Mesenteric fat pad (tissue), 1 donor: ENCODE data around the gene CIB4. TPM values are rescaled to one million over a fixed set of nuclear protein-coding genes. Genes with fewer than 3 reads are reported as not detected.

Experiments used
- DNase-seq: peaks from one replicate; pipeline ENCODE4 v3.0.0-alpha.2; 2020; ENCODE audit warnings: low spot score
- total RNA-seq: library from RNA; stranded (reverse); fragmentation: NEBNext Ultra II Directional; extraction: Animal tissue kit (Norgen Biotek cat#: 25700); gene quantifications from one replicate; pipeline ENCODE4 v1.2.1, GENCODE V29; 2021
- donor health status: DM: yes; HTN: yes; CAD: no.

Gene CIB4
- total RNA-seq, 1 donor from 2014 or later, result not detected

DNA sequence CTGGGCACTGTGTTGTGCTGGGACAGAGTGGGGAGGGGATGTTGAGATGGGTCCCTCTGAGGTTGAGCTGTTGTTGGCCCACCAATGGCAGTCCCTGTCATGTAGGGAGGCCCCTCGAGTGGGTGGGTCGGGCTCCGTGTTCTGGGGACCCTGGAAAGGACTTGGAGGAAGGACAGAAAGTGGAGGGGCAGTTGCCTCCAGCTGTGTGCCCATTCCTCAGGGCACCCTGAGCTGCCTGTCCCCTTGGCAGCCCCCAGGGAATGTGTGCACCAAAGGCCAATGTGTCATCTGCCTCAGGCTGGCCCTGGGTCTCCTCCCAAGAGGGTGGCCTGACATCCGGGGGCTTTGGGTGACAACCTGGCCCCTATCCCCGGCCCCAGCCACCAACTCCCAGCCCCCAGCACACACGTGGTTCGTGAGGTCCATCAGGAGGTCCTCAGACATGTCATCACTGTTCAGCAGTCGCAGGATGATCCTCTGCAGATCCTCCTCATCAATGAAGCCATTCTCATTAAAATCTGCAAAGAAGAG lies 57.7 kb downstream of the CIB4 start:
- peak; percentile 78 for DNase-seq

DNA sequence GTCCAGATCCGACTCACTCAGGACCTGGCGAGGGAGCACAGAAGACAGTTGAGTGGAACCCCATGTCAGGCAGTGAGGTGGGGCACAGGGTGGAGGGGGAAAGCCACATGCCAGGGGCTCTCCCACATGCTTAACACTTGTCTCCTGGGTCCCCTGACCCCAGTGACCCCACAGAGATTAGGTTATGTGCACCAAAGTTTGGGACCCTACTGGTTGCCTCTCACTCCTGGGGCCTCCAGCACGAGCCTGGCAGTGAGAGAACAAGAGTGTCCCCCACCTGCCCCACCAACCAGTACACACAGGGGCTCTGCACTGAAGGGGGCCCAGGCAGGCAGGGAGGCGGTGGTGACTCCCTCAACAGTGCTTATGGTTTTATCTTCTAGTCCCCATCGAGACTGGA lies 58.3 kb downstream of the CIB4 start:
- peak; percentile 65 for DNase-seq

DNA sequence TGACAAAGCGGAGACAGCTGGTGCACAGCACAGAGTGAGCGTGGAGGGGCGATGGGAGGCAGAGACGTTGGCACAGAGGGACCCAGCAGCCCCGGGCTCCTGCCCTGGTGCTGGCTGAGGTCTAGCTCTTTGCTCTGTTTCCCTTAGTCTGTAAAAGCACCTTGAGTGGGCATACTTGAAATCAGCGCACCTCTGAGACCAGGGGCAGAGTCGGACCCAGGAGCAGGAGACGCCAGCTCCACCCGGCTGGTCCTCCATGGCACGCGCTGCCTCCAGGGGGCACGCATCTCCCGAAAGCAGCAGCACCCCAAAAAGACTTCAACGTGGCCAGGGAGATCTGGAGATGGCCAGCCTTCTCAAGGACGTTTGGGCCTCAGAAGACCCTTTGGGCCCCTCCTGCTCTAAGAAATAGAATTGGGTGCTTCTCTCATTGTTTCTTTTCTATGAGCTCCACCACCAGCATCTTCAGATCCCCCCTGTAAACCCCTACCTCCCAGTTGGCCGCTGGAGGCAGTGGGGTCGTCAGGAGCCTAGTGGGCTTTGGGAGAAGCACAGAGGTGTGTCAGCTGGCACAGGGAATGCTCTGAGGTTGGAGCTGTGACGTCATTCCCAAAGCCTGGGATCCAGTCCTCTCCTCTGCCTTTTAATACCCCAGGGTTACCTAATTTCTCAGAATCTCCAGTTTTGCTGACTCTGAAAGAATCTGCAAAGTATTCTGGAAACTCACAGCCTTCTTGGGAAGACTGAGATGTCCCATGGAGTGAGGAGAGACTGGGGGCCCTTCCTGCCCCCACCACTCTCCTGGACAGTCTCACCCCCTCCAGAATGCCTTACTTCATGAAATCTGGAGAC lies 58.9 kb downstream of the CIB4 start:
- peak; percentile 51 for DNase-seq

DNA sequence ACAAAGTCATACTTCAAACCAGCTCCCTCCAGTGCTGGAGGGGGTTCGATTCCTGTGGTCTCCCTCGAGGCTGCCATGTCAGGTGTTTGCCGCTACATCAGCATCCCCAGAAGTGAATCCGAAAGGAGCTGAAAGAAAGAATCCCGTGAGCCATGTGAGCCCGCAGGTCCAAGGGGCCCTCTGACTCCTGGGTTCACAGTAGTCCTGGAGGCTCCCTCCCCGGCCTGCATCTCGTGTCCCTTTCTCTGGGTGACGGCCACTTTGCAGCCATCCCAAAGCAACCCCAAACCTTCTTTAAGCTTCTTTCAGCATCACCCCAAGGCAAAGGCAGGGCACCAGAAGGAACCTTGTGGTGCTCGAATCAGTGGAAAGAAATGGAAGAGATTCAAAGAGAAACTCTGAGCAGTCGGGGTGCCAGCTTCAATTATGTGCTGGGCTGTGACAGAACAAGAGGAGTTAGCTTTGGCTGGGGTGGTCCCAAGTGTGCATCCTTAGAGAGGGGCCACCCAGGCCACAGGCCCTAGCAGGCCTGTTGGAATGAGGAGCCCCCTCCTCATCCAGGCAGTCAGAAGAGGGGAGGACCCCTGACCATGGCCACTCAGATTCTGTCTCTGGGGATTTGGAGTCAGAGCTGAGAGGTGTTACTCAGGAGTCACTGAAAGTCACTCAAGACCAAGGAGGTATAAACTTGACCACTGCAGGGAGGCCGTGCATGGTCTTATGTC lies 59.7 kb downstream of the CIB4 start:
- DNase-seq, result peak; percentile 72

DNA sequence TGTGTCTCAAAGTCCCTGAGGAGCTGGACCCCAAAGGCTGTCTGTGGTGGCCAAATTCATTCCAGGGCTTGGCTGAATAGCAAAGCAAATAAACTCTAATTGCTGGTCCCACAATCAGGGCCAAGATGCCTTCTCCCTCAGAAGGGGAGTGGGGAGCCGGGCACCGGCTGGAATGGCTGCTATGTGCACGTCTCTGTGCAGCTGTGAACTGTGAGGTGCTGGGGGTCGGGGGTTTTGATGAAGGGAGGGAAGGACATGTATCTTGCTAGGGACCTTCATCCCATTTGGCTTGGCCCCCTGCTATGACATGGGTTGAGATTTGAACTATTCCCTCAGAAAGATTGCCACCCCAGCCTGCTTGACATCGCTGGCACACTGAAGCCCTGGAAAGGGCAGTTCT lies 60.4 kb downstream of the CIB4 start:
- peak; percentile 73 for DNase-seq

DNA sequence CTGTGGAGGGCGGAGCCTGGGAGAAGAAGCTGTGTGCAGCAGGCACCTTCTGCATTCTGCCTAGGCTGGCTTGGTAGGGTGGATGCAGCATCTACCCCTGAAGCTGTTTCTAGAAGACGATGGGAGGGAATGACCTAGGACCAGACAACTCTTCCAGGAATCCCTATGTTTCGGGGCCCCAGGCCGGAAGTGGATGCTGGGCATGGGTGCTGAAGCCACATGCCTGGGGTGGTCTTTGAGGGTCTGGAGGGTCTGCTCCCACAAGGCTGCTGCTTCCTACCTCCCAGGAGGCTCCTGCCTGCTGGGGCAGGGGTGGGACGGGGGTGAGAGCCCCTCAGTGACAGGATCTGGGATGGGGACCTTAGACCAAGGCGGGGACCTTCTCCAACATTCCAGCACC lies 61.0 kb downstream of the CIB4 start:
- DNase-seq, result peak; percentile 47

DNA sequence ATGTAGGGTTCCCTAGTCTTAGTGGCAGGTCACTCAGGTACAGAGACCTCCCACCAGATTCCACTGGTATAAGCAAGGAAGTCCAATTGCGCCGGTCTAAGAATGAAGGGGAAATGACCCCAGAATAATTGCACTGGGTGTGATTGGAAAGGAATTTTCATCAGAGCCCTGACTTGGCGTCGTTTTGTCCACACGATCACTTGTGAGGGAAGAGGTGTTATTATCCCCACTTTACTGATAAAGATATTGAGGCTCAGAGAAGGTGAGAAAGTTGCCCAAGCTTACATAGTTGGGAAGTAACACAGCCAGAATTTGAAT lies 61.5 kb downstream of the CIB4 start:
- no peak for DNase-seq

DNA sequence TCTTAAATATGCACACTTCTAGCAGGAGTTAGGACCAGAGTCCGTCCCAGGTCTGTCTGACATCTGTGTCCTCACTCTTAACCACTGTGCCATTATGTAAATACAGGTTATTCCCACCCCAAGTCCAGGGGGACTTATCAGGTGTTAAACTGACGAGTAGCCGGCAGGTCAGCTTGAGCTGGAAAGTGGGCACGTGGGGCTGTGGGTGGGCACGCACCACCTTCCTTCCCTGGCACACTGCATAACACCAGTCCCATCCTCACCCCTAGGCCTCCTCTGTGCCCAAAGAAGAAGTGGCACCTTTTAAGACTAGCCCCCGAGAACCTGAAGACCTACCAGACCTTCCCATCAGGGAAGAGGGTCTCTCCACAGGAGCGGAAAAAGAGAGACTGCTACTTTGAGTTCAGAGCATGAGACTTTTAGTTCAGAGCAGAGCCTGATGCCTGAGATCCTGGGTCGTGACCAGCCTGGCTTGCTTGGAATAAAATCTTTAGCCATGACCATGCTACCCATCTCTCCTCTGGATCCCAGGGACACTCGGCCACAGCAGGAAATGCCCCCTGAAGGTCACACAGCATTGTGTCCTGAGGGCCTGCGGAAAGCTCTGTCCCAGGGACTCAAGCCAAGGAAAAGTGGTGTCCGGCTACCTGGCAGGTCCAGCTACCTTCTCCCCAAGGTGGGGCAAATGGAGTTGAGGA lies 62.0 kb downstream of the CIB4 start:
- DNase-seq, result peak; percentile 64

DNA sequence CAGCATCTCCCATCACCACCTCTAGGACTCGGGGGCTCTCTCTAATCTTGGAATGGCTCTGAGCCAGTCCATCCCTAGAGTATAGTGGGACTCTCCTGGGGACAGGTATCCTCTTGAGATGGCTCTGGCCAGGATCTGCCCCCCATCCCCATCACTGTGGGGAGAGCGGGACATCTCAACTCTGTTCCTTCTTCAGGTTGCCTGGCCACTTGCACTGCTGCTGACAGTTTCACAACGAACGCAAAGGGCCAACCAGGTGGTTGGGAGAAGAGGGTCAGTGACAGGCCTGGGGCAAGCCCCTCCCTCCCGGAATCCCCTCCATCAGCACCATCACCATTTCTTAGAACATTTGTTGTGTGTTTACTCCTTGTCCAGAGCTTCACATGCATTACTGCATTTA lies 62.6 kb downstream of the CIB4 start:
- peak; percentile 64 for DNase-seq

DNA sequence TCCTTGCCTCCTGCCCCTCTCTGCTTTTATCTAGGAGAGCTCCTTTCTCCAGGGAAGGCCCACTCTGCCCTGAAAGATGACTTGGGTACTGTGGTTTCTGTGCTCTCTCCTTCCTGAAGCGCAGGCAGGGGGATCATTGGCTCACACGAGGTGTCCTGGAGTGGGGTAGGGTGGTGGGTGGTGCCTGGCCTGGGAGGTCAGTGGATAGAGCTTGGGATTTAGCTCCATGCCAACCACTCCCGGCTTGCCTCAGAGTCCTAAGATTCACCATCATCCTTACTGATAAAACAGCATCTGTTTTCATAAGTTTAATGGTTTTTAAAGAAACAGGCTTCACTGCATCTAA lies 63.1 kb downstream of the CIB4 start:
- peak; percentile 45 for DNase-seq

DNA sequence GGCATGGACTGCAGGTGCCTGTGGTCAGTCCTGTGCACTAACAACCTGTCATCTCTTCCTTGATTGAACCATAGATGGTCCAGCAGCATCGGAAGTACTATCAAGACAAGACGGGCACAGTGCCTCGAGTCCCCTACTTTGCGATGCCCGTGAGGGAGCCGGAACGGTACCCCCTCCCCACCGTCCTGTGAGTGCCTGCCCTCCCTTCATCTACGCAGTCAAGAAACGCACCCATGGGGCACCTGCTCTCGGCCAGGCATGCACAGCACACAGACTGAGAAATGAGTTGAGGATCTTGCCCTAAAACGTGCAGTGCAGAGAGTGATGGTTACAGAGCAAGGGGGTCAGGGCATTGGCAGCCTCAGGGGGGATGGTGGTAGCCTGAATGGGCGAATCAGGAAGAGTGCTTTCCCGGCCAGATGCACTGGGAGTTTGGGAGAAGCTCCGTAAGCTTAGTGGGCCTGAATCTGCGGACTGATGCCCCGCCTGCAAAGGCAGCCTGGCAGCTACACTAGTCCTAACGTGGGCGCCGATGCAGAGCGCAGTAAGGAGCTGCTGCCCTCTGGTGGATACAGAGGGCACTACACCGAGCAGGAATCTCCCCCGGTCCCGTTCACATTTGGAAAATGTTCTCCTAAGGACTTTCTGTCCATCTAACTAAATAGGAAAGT lies 63.6 kb downstream of the CIB4 start:
- DNase-seq, result peak; percentile 89

DNA sequence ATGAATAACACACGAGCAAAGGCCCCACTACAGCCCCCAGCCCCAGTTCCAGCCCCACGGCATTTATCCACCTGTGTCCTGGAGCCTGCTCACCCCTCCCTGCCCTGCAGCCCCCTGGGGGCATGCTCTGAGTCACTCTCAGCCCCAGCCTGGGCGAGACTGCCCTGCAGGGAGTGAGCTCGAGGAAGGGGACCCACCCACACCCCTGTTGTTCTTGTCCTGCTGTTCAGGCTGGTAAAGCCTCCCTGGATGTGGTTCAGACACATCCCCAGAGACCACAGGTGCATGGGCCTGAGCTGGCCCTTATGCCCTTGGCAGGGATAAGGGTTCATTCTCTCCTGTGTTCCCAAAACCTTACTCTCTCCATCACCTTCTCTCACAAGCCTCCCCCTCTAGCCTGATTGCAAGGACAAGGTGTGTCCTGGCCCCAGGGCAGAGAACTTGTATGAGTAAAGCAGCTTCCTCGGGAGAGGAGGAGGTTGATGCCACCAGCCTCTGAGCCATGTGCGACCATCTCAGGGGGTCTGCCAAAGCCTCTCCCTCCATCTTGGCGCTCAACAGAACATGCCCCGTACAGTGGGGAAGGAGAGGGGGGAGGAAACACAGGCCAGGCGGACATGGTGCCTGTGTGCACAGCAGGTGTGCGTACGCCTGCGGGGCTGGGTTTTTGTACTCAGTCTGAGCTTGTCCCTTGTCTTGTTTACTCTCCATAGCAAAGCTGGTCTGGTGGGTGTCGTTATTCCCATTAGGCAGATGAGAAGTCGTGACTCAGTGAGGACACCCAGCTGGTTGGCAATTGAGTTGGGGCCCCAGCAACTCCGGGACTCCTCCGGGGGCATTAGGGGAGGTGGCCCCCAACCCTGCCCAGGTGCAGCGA lies 64.4 kb downstream of the CIB4 start:
- peak; percentile 87 for DNase-seq

DNA sequence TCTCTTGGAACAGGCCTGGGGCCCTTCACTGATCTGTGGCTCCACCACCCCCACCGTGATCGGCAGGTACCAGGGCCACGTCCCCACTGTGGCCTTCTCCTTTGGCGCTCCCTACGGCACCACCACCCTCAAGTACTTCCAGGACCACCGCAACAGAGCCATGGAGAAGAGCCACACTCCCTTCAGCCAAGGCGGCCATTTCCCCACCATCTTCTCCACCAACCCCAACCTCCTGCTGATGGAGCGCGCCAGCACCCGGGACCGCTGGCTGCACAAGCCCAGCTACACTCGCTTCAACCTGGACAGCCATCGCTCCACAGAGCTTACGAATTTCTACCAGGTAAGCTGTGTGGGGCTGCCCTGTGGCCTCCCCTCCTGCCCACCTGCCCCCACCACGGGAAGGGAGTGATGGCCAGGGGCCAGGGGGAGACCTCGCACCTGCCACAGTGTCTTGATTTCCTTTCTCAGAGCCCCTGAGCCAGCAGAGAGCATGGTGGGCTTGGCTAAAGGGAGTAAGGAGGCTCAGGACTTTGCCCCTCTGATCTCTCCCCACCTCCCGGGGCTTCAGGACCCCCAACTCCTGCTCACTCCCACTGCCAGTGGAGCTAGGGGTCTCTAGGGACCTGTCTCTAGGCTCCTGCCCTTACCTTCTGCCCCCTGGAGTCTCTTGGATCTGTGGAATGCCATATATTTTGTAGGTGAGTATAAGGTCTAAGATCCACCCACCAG lies 65.2 kb downstream of the CIB4 start:
- DNase-seq, result peak; percentile 78

DNA sequence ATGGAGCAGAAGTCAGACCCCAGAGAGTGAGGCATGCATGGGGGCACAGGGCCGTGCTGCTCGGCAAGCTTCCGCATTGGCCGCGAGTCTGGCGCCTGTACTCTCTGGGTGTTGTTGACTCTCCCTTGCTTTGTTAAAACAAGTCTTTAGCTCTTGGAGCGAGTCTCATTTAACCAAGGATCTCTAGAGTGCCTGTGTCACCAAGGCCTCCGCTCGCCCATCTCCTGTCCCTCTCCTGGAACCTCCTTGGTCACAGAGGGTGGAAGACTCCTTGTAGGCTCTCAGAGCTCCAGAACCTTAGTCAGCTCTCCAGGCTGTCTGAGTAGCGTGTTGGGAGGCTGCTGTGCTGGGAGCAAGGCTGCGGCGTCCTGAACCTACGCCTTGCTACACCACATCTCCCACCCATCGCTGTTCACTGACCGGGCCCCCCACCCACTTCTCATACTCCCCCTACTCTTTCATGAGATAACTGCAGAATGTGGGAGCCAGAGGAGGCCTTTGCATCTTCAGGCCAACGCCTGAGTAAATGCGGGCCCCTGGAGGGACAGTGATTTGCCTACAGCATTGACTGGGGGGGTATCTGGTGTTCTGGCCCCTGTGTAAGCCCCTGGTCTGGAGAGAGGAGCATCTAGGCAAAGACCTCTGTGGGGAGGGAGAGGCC lies 66.1 kb downstream of the CIB4 start:
- DNase-seq, result peak; percentile 78

DNA sequence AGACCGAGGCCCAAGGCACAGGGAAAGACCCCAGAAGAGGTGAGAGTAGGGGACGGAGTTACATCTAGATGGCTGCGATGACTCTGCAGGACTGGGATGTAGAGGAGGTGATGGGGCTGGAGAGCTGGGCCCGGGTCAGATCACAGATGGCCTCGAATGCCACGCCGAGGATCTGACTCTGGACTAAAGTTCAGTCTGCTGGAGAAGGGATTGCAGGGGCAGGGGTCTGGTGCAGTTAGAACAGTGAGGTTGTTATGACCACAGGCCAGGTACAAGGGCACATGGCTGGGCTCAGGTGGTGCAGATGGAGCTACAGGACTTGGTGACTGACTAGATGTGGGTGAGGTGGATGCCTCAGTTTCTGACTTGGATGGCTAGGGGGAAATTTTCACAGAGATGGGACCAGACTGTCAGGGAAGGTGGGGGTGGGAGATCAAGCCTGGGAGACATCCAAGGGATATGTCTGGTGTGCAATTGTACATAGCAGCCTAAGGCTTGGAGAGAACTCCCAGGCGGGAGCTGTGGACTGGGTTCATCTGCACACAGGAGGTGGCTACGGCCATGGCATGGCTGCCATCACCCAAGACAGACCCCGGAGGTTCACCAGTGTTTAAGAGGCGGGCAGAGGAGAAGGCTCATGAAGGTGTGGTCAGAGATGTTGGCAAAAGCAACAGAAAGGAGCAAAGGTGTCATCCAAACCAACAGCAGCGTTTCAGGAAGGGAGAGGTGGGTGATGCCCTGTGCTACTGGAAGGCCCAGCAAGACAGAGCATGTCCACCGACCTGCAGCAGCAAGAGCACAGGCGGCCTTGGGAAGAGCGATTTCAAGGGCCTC lies 66.9 kb downstream of the CIB4 start:
- DNase-seq, result peak; percentile 82

DNA sequence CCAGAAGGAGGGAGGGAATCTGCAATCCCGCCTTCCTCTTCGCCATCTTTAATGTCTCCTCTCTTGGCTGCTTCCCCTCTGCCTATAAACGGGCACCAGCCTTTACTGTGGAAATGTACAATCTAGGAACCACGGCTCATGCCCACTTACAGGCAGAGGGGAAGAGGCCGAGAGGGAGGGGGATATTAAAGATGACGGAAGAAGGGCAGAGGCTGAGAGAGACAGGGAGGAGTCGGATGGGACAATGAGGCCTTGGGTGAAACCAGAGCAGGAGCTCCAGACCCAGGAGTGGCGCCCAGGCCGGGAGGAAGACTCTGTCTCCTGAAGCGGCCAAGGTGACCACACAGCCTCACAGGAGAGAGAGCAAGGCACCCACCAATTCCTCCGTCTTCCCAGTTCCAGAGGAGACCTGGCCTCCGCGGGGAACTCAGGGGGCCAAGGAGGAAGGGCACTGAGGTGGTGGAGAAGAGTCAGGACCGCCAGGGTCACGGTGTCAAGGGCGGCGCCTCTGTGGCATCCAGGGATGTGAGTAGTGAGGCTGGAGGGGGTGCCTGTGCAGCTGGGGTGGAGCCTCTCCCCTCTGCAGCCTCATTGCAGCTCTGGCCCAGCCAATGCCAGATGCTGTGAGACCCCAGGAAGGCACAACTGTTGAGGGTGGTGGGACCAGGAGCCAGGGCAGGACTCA lies 67.8 kb downstream of the CIB4 start:
- DNase-seq, result peak; percentile 88

DNA sequence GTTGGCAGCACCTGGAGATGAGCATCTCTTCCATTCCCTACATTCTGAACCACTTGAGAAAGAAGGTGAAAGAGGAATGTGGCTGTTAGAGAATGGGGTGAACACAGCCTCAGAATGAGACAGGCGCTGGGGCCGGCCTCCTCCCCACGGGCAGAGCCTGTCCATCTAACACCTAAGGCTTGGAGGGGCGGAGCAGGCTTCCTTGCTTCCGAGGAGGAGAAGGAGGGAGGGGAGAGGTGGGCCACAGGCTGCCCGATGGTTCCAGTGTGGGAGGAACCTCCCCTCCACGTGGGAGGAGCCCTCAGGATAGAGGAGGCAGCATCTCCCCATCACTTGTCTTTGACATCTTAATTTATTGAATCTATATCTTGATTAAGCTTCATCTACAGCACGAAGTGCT lies 68.6 kb downstream of the CIB4 start:
- peak; percentile 84 for DNase-seq

DNA sequence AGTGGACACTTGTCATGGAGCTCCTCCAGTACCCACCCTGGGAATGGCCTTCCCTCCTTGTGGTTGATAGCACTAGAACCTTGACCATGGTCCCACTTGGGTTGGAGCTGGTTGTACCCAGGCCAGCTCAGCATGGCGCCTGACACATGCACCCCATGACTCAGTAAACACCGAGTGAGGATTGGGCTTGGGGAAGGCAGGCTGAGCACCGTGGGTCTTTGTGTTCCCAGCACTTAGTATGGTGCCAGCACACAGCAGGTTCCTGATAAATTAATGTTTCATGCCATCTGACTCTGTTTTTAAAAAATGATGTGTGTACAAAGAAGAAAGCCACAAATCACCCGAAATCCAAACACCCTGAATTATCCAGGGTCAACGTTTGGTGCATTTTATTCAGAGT lies 69.8 kb downstream of the CIB4 start:
- DNase-seq, result peak; percentile 68
